CD4-positive, alpha-beta T cell (primary cell): ENCODE data around the gene APOBEC3A. TPM values are rescaled to one million over a fixed set of nuclear protein-coding genes. Genes with fewer than 3 reads are reported as not detected.

ENCODE experiments used
- ATAC-seq: fragments of 200-7000 bp; cut with Tn5 transposase; one replicate; pipeline ENCODE4 v1.10.0; 2022; ENCODE audit warnings: mild to moderate bottlenecking; ENCODE audit not compliant: poor library complexity
- CTCF ChIA-PET: fragments of 350-600 bp; sonication (Branson Sonifier 250); formaldehyde crosslinking; loops from one replicate; lab custom pipeline; 2021; ENCODE audit warnings: antibody characterized with exemption, inconsistent platforms; lab: Charles Lee
- POLR2A ChIA-PET: fragments of 350-600 bp; sonication (Branson Sonifier 250); formaldehyde crosslinking; loops from one replicate; lab custom pipeline; 2021; ENCODE audit warnings: antibody characterized with exemption, inconsistent platforms; lab: Charles Lee
- DNase-seq, 14 experiments: peaks; one replicate each; pipeline ENCODE4 v3.0.0-alpha.2; 2013 to 2020; ENCODE audit warnings: mixed read lengths in 2 of 14
- H3K27ac ChIP-seq, 2 donors: one replicate each; pipeline versions ENCODE4 v1.5.1 to v1.7.0; 2013; ENCODE audit warnings: low read length in 2 of 2, low read depth in 1 of 2, mild to moderate bottlenecking in 1 of 2
- H3K27me3 ChIP-seq, 2 experiments: 1 replicate in 1 of 2; 2 replicates in 1 of 2; pipeline versions ENCODE4 v1.6.1 to v1.7.0; 2013; ENCODE audit warnings: low read length in 2 of 2, control low read depth in 1 of 2, mild to moderate bottlenecking in 1 of 2, moderate library complexity in 1 of 2; ENCODE audit not compliant: insufficient read depth in 2 of 2, control insufficient read depth in 1 of 2
- H3K36me3 ChIP-seq: one replicate; pipeline ENCODE4 v1.6.1; 2013; ENCODE audit warnings: low read length, control low read depth; ENCODE audit not compliant: insufficient read depth
- H3K4me1 ChIP-seq: one replicate; pipeline ENCODE4 v1.6.1; 2013; ENCODE audit warnings: low read length, control low read depth; ENCODE audit not compliant: insufficient read depth
- H3K4me3 ChIP-seq: one replicate; pipeline ENCODE4 v1.5.1; 2013; ENCODE audit warnings: mild to moderate bottlenecking, low read length, moderate library complexity
- H3K9me3 ChIP-seq, 2 experiments: 1 replicate in 1 of 2; 2 replicates in 1 of 2; pipeline versions ENCODE4 v1.6.1 to v1.7.0; 2013; ENCODE audit warnings: low read length in 2 of 2, mild to moderate bottlenecking in 2 of 2, control low read depth in 1 of 2, moderate library complexity in 1 of 2; ENCODE audit not compliant: control insufficient read depth in 1 of 2, insufficient read depth in 1 of 2
- H3K27ac Mint-ChIP-seq: one replicate; pipeline ENCODE4 v1.8.0; 2020; ENCODE audit warnings: mixed read lengths
- H3K27me3 Mint-ChIP-seq: one replicate; pipeline ENCODE4 v1.8.0; 2021; ENCODE audit warnings: mixed read lengths
- H3K36me3 Mint-ChIP-seq: one replicate; pipeline ENCODE4 v1.8.0; 2021; ENCODE audit warnings: low read depth, mixed read lengths
- H3K4me1 Mint-ChIP-seq: one replicate; pipeline ENCODE4 v1.8.0; 2021; ENCODE audit warnings: low read depth, mixed read lengths
- H3K4me3 Mint-ChIP-seq: one replicate; pipeline ENCODE4 v1.8.0; 2020; ENCODE audit warnings: mild to moderate bottlenecking, mixed read lengths
- H3K9me3 Mint-ChIP-seq: one replicate; pipeline ENCODE4 v1.8.0; 2020; ENCODE audit warnings: mixed read lengths
- intact Hi-C, 2 experiments: fragments of 100-400 bp; cut with DNase I in 1 of 2; cut with micrococcal nuclease in 1 of 2; formaldehyde crosslinking; loops; one replicate each; pipeline versions ENCODE4 v1.15.1 to v1.9.0; 2023 to 2025; cut with DNase I, micrococcal nuclease
- total RNA-seq, 174 experiments: library from RNA in 2 of 174; stranded (reverse) in 2 of 174; gene quantifications; one replicate each; pipeline ENCODE4 v1.2.3 and lab custom pipeline; 2021 to 2026
- TF ChIP-seq, protein P1 (sequence below): fragments of 200-600 bp; IDR thresholded peaks from one replicate; pipeline ENCODE4 v1.8.0; 2022; ENCODE audit warnings: antibody characterized with exemption, mild to moderate bottlenecking

The APOBEC3A gene
- total RNA-seq, 2 experiments from 2014 or later = 0.74 to 1.6 TPM

DNA sequence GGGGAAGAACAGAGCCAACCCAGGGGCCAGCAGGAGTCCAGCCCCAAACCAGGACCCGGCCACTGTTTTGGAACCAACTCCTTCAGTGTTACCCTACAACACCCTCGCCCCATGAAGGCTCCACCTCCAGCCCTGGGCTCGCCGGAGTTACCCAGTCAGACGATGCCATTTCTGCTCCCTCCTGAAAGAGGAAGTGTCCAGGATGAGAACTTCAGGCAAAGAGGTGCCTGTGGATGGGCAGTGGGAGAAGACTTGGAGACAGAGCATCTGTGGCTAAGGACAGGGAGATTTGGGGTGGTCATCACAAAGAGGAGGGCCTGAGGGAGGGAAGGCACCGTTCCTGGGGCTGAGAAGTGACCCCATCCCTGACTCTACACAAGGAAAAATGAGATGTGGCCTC lies 38.7 kb downstream of the APOBEC3A start:
- DNase-seq = no peak
- H3K4me1 ChIP-seq = peaks cover 4% of the 10 kb centered on the region
- H3K36me3 ChIP-seq = no peaks in the 10 kb centered on the region
- H3K4me3 Mint-ChIP-seq = no peak overlapping the region
- CTCF ChIA-PET = no interaction called here
- no peaks in the 10 kb centered on the region for H3K27me3 Mint-ChIP-seq
- no peaks in the 10 kb centered on the region for H3K9me3 Mint-ChIP-seq
- H3K4me1 Mint-ChIP-seq = no peaks in the 10 kb centered on the region
- intact Hi-C loops = no loop called here
- H3K27ac ChIP-seq = no peak overlapping the region
- ATAC-seq = no peak
- TF ChIP-seq, protein P1, sequence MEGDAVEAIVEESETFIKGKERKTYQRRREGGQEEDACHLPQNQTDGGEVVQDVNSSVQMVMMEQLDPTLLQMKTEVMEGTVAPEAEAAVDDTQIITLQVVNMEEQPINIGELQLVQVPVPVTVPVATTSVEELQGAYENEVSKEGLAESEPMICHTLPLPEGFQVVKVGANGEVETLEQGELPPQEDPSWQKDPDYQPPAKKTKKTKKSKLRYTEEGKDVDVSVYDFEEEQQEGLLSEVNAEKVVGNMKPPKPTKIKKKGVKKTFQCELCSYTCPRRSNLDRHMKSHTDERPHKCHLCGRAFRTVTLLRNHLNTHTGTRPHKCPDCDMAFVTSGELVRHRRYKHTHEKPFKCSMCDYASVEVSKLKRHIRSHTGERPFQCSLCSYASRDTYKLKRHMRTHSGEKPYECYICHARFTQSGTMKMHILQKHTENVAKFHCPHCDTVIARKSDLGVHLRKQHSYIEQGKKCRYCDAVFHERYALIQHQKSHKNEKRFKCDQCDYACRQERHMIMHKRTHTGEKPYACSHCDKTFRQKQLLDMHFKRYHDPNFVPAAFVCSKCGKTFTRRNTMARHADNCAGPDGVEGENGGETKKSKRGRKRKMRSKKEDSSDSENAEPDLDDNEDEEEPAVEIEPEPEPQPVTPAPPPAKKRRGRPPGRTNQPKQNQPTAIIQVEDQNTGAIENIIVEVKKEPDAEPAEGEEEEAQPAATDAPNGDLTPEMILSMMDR = no peak
- no peak overlapping the region for H3K4me3 ChIP-seq
- H3K36me3 Mint-ChIP-seq = no peaks in the 10 kb centered on the region
- H3K27ac Mint-ChIP-seq = no peak overlapping the region
- POLR2A ChIA-PET = no interaction called here
- peaks cover 0 to 4% of the 10 kb centered on the region in 2 experiments for H3K27me3 ChIP-seq
- peaks cover 0 to 5% of the 10 kb centered on the region in 2 experiments for H3K9me3 ChIP-seq

DNA sequence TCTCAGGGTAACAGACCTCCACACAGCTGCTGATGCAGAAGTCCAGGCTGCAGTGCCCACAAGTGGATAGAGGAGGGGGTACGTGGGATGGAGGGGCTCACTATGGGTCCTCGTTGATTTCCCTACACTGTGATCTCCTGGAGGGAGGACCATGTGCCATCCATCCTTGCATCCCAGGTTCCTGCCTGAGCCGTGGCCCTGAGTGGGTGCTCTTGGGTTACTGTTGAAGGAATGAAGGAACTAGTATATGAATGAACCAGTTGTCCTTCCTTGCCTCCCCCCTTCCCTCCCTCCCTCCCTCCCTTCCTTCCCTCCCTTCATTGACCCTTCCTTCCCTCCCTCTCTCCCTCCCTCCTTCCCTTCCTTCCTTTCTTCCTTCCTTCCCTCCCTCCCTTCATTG lies 40.1 kb downstream of the APOBEC3A start:
- CTCF ChIA-PET = no interaction called here
- POLR2A ChIA-PET = no interaction called here
- no peaks in the 10 kb centered on the region for H3K36me3 Mint-ChIP-seq

DNA sequence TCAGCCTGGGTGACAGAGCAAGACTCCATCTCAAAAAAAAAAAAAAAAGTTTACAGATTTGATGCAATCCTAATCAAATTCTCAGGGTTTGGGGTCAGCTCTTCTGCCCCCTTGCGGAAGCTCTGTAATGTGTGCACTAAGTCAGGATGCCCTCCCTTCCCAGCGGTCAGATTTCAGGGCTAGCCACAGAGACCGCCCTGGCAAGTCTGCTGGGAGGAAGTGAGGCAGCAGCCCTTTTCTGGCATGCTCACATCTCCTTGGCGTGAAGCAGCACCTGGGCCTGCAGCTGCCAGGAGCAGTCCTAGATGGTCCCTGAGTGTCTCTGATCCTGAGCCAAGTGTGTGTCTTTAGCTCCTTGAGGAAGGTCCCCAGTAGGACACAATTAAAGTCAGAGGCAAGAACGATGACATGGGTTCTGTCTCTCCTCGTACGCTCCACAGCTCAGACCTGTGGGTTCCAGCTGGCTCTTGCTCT lies 45.8 kb downstream of the APOBEC3A start:
- Mint-ChIP-seq H3K27ac (no peak overlapping the region), H3K27me3 (no peaks in the 10 kb centered on the region), H3K36me3 (no peaks in the 10 kb centered on the region), H3K4me1 (peaks cover 9% of the 10 kb centered on the region), H3K9me3 (no peaks in the 10 kb centered on the region), H3K4me3 (no peak overlapping the region)
- Histone ChIP-seq H3K9me3 (no peaks in the 10 kb centered on the region), H3K27me3 (no peaks in the 10 kb centered on the region), H3K4me1 (peaks cover 16% of the 10 kb centered on the region), H3K4me3 (no peak overlapping the region), H3K36me3 (no peaks in the 10 kb centered on the region), H3K27ac (no peak overlapping the region)
- ChIA-PET CTCF (interaction anchor here (0.6 to 4.9 kb wide), 25 partner anchors 11 to 951 kb away, joined by 3 to 73 read pairs (median 4); partner anchors contain the start of genes APOBEC3B, APOBEC3C, CBX6 and CBX7), POLR2A (interaction anchor here (0.7 to 3.4 kb wide), 7 partner anchors 18 to 315 kb away, joined by 3 to 38 read pairs (median 4); partner anchors contain the start of gene CBX6)
- DNase-seq (peak; percentile 51 to 91 (median 64)), ATAC-seq (peak; percentile 83)
- intact Hi-C loops = loop anchor here (1.0 to 5.0 kb wide), 3 partner anchors 30 to 236 kb away; no protein-coding TSS in a partner anchor
- TF ChIP-seq, protein P1 = peak; percentile 80

More for the DNA sequence above, 40.1 kb downstream of the APOBEC3A start:
- intact Hi-C loops = no loop called here
- Histone ChIP-seq H3K4me3 (no peak overlapping the region), H3K9me3 (peaks cover 0 to 5% of the 10 kb centered on the region in 2 experiments), H3K4me1 (peaks cover 10% of the 10 kb centered on the region), H3K27me3 (peaks cover 0 to 4% of the 10 kb centered on the region in 2 experiments), H3K36me3 (no peaks in the 10 kb centered on the region), H3K27ac (no peak overlapping the region)
- no peak for DNase-seq
- Mint-ChIP-seq H3K27ac (no peak overlapping the region), H3K9me3 (no peaks in the 10 kb centered on the region), H3K4me3 (no peak overlapping the region), H3K4me1 (no peaks in the 10 kb centered on the region), H3K27me3 (no peaks in the 10 kb centered on the region)
- no peak for ATAC-seq
- TF ChIP-seq, protein P1 = no peak
